Body of pancreas (tissue), 4 donors: Measurements from ENCODE around the gene LRPPRC.

Source experiments
- CTCF ChIP-seq, 7 experiments: fragments of 450-650 bp in 4 of 7; fragments of 200-600 bp in 3 of 7; sonication (generic) in 3 of 7; IDR thresholded peaks; one replicate each; pipeline ENCODE4 v1.5.1; 2016 to 2019; ENCODE audit warnings: antibody characterized with exemption in 7 of 7
- POLR2A ChIP-seq, 3 donors: fragments of 450-650 bp; IDR thresholded peaks; one replicate each; pipeline ENCODE4 v1.6.1; 2016; ENCODE audit warnings: antibody characterized with exemption in 3 of 3, mild to moderate bottlenecking in 2 of 3

DNA sequence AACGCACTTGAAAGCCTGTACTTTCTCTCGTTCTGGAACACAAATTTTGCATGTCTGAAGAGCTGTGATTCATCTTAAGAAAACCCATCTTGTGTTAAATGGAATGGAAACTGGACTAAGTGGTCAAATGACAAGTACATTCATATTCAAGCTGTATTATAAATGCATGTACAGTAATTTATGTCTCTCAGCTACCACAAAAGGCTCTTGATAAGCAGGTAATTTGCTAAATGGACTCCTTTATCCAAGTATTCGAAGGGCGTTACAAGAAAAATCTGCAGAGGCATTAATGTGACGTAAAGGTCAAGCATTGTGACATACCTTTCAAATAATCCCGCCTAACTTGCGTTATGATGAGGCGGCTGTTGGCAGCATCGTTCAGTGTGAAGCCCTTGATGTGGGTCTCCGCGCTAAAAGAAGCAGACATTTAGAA, 90.4 kb downstream of the LRPPRC start:
- TF ChIP-seq POLR2A (IDR thresholded peaks at IDR 0.05), result no peak
- no peak for TF ChIP-seq CTCF (IDR thresholded peaks at IDR 0.05)
